HG02885 (cell line): Measurements from ENCODE around the gene FASLG.
A peak's percentile ranks its signal among the peaks of the same experiment; 100 is the strongest.

Experiments
- ATAC-seq: cut with Tn5 transposase; IDR thresholded peaks from one replicate; pipeline ENCODE4 v1.9.1; 2021; ENCODE audit warnings: mild to moderate bottlenecking; ENCODE audit not compliant: unreplicated experiment, poor library complexity

The FASLG gene

GRCh38 chr1:172642970-172643369, 15.9 kb upstream of the FASLG start:
- no peak for ATAC-seq

GRCh38 chr1:172646653-172647052, 12.2 kb upstream of the FASLG start:
- ATAC-seq: no peak

GRCh38 chr1:172647110-172647564, 11.8 kb upstream of the FASLG start:
- ATAC-seq: no peak

GRCh38 chr1:172647987-172648386, 10.9 kb upstream of the FASLG start:
- no peak for ATAC-seq

GRCh38 chr1:172650474-172651193, 8.3 kb upstream of the FASLG start:
- no peak for ATAC-seq

- no peak for ATAC-seq
Measured at GRCh38 chr1:172653015-172653709, 5.7 kb upstream of the FASLG start.

- ATAC-seq: no peak
Measured at GRCh38 chr1:172654535-172654934, 4.4 kb upstream of the FASLG start.

- no peak for ATAC-seq
Measured at GRCh38 chr1:172656576-172656975, 2.3 kb upstream of the FASLG start.

- no peak for ATAC-seq
Measured at GRCh38 chr1:172657586-172657985, 1.3 kb upstream of the FASLG start.

- ATAC-seq: no peak
Measured at GRCh38 chr1:172661107-172661506, 2.2 kb downstream of the FASLG start.

GRCh38 chr1:172662464-172663109, 3.7 kb downstream of the FASLG start:
- ATAC-seq: peak; percentile 94

GRCh38 chr1:172663732-172664131, 4.8 kb downstream of the FASLG start:
- ATAC-seq: no peak

- no peak for ATAC-seq
Measured at GRCh38 chr1:172668097-172668496, 9.2 kb downstream of the FASLG start.

- no peak for ATAC-seq
Measured at GRCh38 chr1:172669011-172669410, 10.1 kb downstream of the FASLG start.

- ATAC-seq: peak; percentile 34
Measured at GRCh38 chr1:172670316-172670715, 11.4 kb downstream of the FASLG start.

GRCh38 chr1:172670791-172671190, 11.9 kb downstream of the FASLG start:
- peak; percentile 69 for ATAC-seq

GRCh38 chr1:172671591-172671990, 12.7 kb downstream of the FASLG start:
- ATAC-seq: no peak

GRCh38 chr1:172672720-172673119, 13.8 kb downstream of the FASLG start:
- no peak for ATAC-seq

- ATAC-seq: no peak
Measured at GRCh38 chr1:172673761-172674160, 14.9 kb downstream of the FASLG start.

GRCh38 chr1:172674831-172675613, 16.1 kb downstream of the FASLG start:
- ATAC-seq: no peak
